ENCODE data around the gene ZNF771. TPM values are rescaled to one million over a fixed set of nuclear protein-coding genes. Genes with fewer than 3 reads are reported as not detected.

ZNF771 gene
- polyA plus RNA-seq, 1 donor (not counting 4 experiments of a cell fraction or from before 2014, with no cell fraction given): 4.0 TPM

DNA sequence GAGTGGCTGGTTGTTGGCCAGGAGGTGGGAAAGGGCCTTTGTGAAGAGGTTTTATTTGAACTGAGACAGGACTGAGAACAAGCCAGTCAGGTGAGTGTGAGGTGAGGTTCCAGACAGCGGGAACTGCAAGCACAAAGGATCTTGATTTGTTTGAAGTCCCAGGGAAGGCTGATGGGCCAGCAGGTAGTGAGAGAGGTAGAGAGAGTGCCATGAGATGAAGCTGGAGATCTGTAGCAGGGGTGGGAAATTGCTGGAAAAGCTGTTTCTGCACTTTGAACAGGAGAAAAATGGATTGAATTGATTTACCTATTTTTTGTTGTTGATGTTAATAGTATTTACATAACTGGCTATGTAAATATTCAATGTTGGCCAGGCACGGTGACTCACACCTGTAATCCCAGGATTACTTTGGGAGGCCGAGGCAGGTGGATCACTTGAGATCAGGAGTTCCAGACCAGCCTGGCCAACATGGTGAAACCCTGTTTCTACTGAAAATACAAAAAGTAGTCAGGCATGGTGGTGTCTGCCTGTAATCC, 30.2 kb downstream of the ZNF771 start:
- no peak for DNase-seq (ENCODE audit: low read depth, low spot score)
- FAIRE-seq: no peak
- Histone ChIP-seq H3K36me3 (ENCODE audit: control insufficient read depth in 2 of 2, extremely low read depth in 1 of 2, insufficient read depth in 2 of 2, low read length in 2 of 2) (no peaks in the 10 kb centered on the region), H3K27me3 (ENCODE audit: control insufficient read depth, extremely low read depth, insufficient read depth, low read length) (no peaks in the 10 kb centered on the region), H4K20me1 (ENCODE audit: control insufficient read depth, extremely low read depth, insufficient read depth, low read length) (no peaks in the 10 kb centered on the region), H3K27ac (ENCODE audit: control insufficient read depth, insufficient read depth, low read length) (no peak overlapping the region), H2AFZ (ENCODE audit: control insufficient read depth, low read length) (no peak overlapping the region), H3K4me2 (ENCODE audit: control insufficient read depth, extremely low read depth, insufficient read depth, low read depth, low read length) (no peak overlapping the region), H3K4me3 (ENCODE audit: control insufficient read depth in 2 of 3, extremely low read depth in 1 of 3, insufficient read depth in 2 of 3, low read depth in 1 of 3, low read length in 3 of 3) (no peak overlapping the region), H3K9me1 (ENCODE audit: control insufficient read depth, extremely low read depth, insufficient read depth, low read length) (no peaks in the 10 kb centered on the region), H3K9ac (ENCODE audit: control insufficient read depth, extremely low read depth, insufficient read depth, low read length) (no peak overlapping the region), H3K79me2 (ENCODE audit: control insufficient read depth, insufficient read depth, low read length) (no peaks in the 10 kb centered on the region), H3K9me3 (ENCODE audit: control insufficient read depth, low read depth, low read length) (no peaks in the 10 kb centered on the region), H3K4me1 (ENCODE audit: control insufficient read depth, extremely low read depth, insufficient read depth, low read length) (peaks cover 7% of the 10 kb centered on the region)
- TF ChIP-seq, protein P1, sequence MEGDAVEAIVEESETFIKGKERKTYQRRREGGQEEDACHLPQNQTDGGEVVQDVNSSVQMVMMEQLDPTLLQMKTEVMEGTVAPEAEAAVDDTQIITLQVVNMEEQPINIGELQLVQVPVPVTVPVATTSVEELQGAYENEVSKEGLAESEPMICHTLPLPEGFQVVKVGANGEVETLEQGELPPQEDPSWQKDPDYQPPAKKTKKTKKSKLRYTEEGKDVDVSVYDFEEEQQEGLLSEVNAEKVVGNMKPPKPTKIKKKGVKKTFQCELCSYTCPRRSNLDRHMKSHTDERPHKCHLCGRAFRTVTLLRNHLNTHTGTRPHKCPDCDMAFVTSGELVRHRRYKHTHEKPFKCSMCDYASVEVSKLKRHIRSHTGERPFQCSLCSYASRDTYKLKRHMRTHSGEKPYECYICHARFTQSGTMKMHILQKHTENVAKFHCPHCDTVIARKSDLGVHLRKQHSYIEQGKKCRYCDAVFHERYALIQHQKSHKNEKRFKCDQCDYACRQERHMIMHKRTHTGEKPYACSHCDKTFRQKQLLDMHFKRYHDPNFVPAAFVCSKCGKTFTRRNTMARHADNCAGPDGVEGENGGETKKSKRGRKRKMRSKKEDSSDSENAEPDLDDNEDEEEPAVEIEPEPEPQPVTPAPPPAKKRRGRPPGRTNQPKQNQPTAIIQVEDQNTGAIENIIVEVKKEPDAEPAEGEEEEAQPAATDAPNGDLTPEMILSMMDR (optimal IDR thresholded peaks at IDR 0.05 in 1 of 3, IDR thresholded peaks at IDR 0.05 in 1 of 3, conservative IDR thresholded peaks at IDR 0.05 in 1 of 3; ENCODE audit: extremely low read depth in 1 of 3, insufficient read depth in 2 of 3, low read length in 3 of 3): no peak
- TF ChIP-seq EZH2 (IDR thresholded peaks at IDR 0.05; ENCODE audit: low read length): no peak
- dilution Hi-C loops (cut with MboI; ENCODE audit: extremely low pct_ligation_motif_present, low sequenced_read_pairs): no loop called here

DNA sequence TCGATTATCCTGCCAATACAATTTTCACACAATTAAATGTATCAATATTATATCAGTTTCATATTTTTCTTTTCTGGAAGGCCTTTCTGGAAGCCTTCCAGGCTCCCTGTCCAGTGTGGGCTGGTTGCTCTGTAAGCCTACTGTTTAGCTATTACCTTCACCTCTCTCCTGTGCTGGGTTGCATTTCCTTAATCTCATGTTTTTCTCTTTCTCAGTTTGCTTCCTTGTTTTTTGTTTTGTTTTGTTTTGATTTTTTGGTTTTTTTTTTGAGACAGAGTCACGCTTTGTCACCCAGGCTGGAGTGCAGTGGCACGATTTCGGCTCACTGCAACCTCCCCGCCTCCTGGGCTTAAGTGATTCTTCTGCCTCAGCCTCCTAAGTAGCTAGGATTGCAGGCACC, 31.4 kb downstream of the ZNF771 start:
- TF ChIP-seq, protein P1 (optimal IDR thresholded peaks at IDR 0.05 in 1 of 3, IDR thresholded peaks at IDR 0.05 in 1 of 3, conservative IDR thresholded peaks at IDR 0.05 in 1 of 3; ENCODE audit: extremely low read depth in 1 of 3, insufficient read depth in 2 of 3, low read length in 3 of 3): no peak
- no peak for TF ChIP-seq EZH2 (IDR thresholded peaks at IDR 0.05; ENCODE audit: low read length)

More for the DNA sequence above, 31.4 kb downstream of the ZNF771 start:
- Histone ChIP-seq H3K27me3 (ENCODE audit: control insufficient read depth, extremely low read depth, insufficient read depth, low read length) (no peaks in the 10 kb centered on the region), H3K79me2 (ENCODE audit: control insufficient read depth, insufficient read depth, low read length) (no peaks in the 10 kb centered on the region), H4K20me1 (ENCODE audit: control insufficient read depth, extremely low read depth, insufficient read depth, low read length) (no peaks in the 10 kb centered on the region), H3K27ac (ENCODE audit: control insufficient read depth, insufficient read depth, low read length) (no peak overlapping the region), H3K4me2 (ENCODE audit: control insufficient read depth, extremely low read depth, insufficient read depth, low read depth, low read length) (no peak overlapping the region), H3K4me3 (ENCODE audit: control insufficient read depth in 2 of 3, extremely low read depth in 1 of 3, insufficient read depth in 2 of 3, low read depth in 1 of 3, low read length in 3 of 3) (no peak overlapping the region), H3K9me1 (ENCODE audit: control insufficient read depth, extremely low read depth, insufficient read depth, low read length) (no peaks in the 10 kb centered on the region), H3K36me3 (ENCODE audit: control insufficient read depth in 2 of 2, extremely low read depth in 1 of 2, insufficient read depth in 2 of 2, low read length in 2 of 2) (peaks cover 0 to 7% of the 10 kb centered on the region in 2 experiments), H3K9ac (ENCODE audit: control insufficient read depth, extremely low read depth, insufficient read depth, low read length) (no peak overlapping the region), H3K9me3 (ENCODE audit: control insufficient read depth, low read depth, low read length) (no peaks in the 10 kb centered on the region), H2AFZ (ENCODE audit: control insufficient read depth, low read length) (no peak overlapping the region), H3K4me1 (ENCODE audit: control insufficient read depth, extremely low read depth, insufficient read depth, low read length) (peaks cover 7% of the 10 kb centered on the region)
- dilution Hi-C loops (cut with MboI; ENCODE audit: extremely low pct_ligation_motif_present, low sequenced_read_pairs): no loop called here
- DNase-seq (ENCODE audit: low read depth, low spot score): no peak
- no peak for FAIRE-seq
